H1 (cell line): ENCODE data around the gene PGAP2. TPM values are rescaled to one million over a fixed set of nuclear protein-coding genes. Genes with fewer than 3 reads are reported as not detected.

Experiments used
- CTCF ChIA-PET: fragments of 300-600 bp; sonication (Branson Sonifier 250); formaldehyde crosslinking; loops from one replicate; lab custom pipeline; 2021; ENCODE audit not compliant: partially characterized antibody; lab: Charles Lee
- POLR2A ChIA-PET: fragments of 300-600 bp; sonication (Branson Sonifier 250); formaldehyde crosslinking; loops from one replicate; lab custom pipeline; 2021; ENCODE audit warnings: inconsistent platforms; ENCODE audit not compliant: partially characterized antibody; lab: Charles Lee
- DNase-seq, 2 experiments: peaks; one replicate each; pipeline versions ENCODE4 v3.0.0 to v3.0.0-alpha.2; 2010 to 2022; ENCODE audit warnings: low spot score in 2 of 2, low read depth in 1 of 2, mixed read lengths in 1 of 2
- FAIRE-seq: peaks from 2 replicates; lab custom pipeline; 2011; peaks lifted over from hg19 to GRCh38; lab: Jason Lieb, UNC
- H2AFZ ChIP-seq: 2 replicates; pipeline ENCODE4 v1.8.1; 2012; ENCODE audit warnings: low read length, inconsistent platforms
- H2AK5ac ChIP-seq: 2 replicates; pipeline ENCODE4 v1.6.1; 2013; ENCODE audit warnings: low read depth, low read length
- H2BK120ac ChIP-seq: replicated peaks from 2 replicates; pipeline ENCODE3; 2013; ENCODE audit warnings: low read depth, low read length, inconsistent platforms
- H2BK12ac ChIP-seq: 2 replicates; pipeline ENCODE4 v1.6.1; 2013; ENCODE audit warnings: low read depth, low read length
- H2BK15ac ChIP-seq: 2 replicates; pipeline ENCODE4 v1.6.1; 2013; ENCODE audit warnings: low read length
- H2BK20ac ChIP-seq: 2 replicates; pipeline ENCODE4 v1.6.1; 2013; ENCODE audit warnings: low read length
- H2BK5ac ChIP-seq: 2 replicates; pipeline ENCODE4 v1.6.1; 2013; ENCODE audit warnings: low read depth, low read length
- H3K14ac ChIP-seq: 2 replicates; pipeline ENCODE4 v1.6.1; 2013; ENCODE audit warnings: inconsistent platforms; ENCODE audit not compliant: insufficient read length
- H3K18ac ChIP-seq: 2 replicates; pipeline ENCODE4 v1.6.1; 2013; ENCODE audit warnings: low read length; ENCODE audit errors: extremely low read depth
- H3K23ac ChIP-seq: 2 replicates; pipeline ENCODE4 v1.6.1; 2013; ENCODE audit warnings: inconsistent platforms; ENCODE audit not compliant: insufficient read length
- H3K23me2 ChIP-seq: 2 replicates; pipeline ENCODE4 v1.6.1; 2013; ENCODE audit warnings: low read depth, low read length
- H3K27ac ChIP-seq: 2 replicates; pipeline ENCODE4 v1.6.1; 2011; ENCODE audit warnings: low read depth, low read length, inconsistent platforms
- H3K27me3 ChIP-seq, 4 experiments: replicated peaks in 1 of 4; 1 replicate in 1 of 4; 2 replicates in 3 of 4; pipeline versions ENCODE4 v1.6.1 to v1.8.1; 2011 to 2013; ENCODE audit warnings: low read length in 3 of 4, mild to moderate bottlenecking in 3 of 4, inconsistent platforms in 2 of 4, mixed read lengths in 2 of 4, moderate library complexity in 1 of 4; ENCODE audit not compliant: control insufficient read depth in 3 of 4, insufficient read depth in 3 of 4; ENCODE audit errors: extremely low read depth in 1 of 4
- H3K36me3 ChIP-seq, 4 experiments: 2 replicates each; pipeline versions ENCODE4 v1.6.1 to v1.8.1; 2011 to 2013; ENCODE audit warnings: mild to moderate bottlenecking in 4 of 4, low read length in 3 of 4, moderate library complexity in 2 of 4, control low read depth in 1 of 4, inconsistent platforms in 1 of 4; ENCODE audit not compliant: insufficient read depth in 4 of 4, control insufficient read depth in 2 of 4
- H3K4ac ChIP-seq: replicated peaks from 2 replicates; pipeline ENCODE3; 2013; ENCODE audit warnings: low read length, low read depth, mixed read lengths, inconsistent platforms; ENCODE audit not compliant: insufficient read length
- H3K4me1 ChIP-seq, 4 experiments: replicated peaks in 1 of 4; 1 replicate in 1 of 4; 2 replicates in 3 of 4; pipeline versions ENCODE4 v1.6.1 to v1.8.1; 2011 to 2013; ENCODE audit warnings: low read length in 3 of 4, inconsistent platforms in 2 of 4, mixed read lengths in 1 of 4; ENCODE audit not compliant: insufficient read depth in 4 of 4, control insufficient read depth in 3 of 4
- H3K4me2 ChIP-seq, 2 experiments: 2 replicates each; pipeline versions ENCODE4 v1.6.1 to v1.8.1; 2011 to 2013; ENCODE audit warnings: low read depth in 2 of 2, low read length in 2 of 2, control low read depth in 1 of 2, inconsistent platforms in 1 of 2, mild to moderate bottlenecking in 1 of 2; ENCODE audit not compliant: insufficient read depth in 1 of 2
- H3K4me3 ChIP-seq, 4 experiments: fragments of 200-600, 300-600 bp in 1 of 4; sonication (generic), shearing (Covaris generic), sonication (Bioruptor Twin) in 1 of 4; 2 replicates each; pipeline versions ENCODE4 v1.5.1 to v1.8.1; 2011 to 2016; ENCODE audit warnings: low read length in 4 of 4, low read depth in 3 of 4, control low read depth in 2 of 4, inconsistent platforms in 2 of 4, mild to moderate bottlenecking in 2 of 4, mixed read lengths in 1 of 4, moderate library complexity in 1 of 4; ENCODE audit not compliant: insufficient read depth in 2 of 4; ENCODE audit errors: extremely low read depth in 1 of 4
- H3K56ac ChIP-seq: replicated peaks from 2 replicates; pipeline ENCODE3; 2013; ENCODE audit warnings: low read depth, mild to moderate bottlenecking, mixed read lengths, low read length, inconsistent platforms; ENCODE audit not compliant: insufficient read length
- H3K79me1 ChIP-seq: 2 replicates; pipeline ENCODE4 v1.6.1; 2013; ENCODE audit warnings: low read depth, low read length, control low read depth
- H3K79me2 ChIP-seq, 2 experiments: 2 replicates each; pipeline versions ENCODE4 v1.6.1 to v1.8.1; 2012 to 2013; ENCODE audit warnings: low read length in 2 of 2, mild to moderate bottlenecking in 2 of 2, inconsistent platforms in 1 of 2; ENCODE audit not compliant: insufficient read depth in 2 of 2, control insufficient read depth in 1 of 2
- H3K9ac ChIP-seq, 4 experiments: replicated peaks in 1 of 4; 1 replicate in 1 of 4; 2 replicates in 3 of 4; pipeline versions ENCODE4 v1.6.1 to v1.8.1; 2011 to 2013; ENCODE audit warnings: low read depth in 3 of 4, low read length in 3 of 4, control low read depth in 2 of 4, mild to moderate bottlenecking in 2 of 4, moderate library complexity in 2 of 4, inconsistent platforms in 1 of 4; ENCODE audit errors: extremely low read depth in 1 of 4
- H3K9me3 ChIP-seq, 2 experiments: 2 replicates each; pipeline versions ENCODE4 v1.6.1 to v1.8.1; 2012 to 2013; ENCODE audit warnings: mild to moderate bottlenecking in 2 of 2, moderate library complexity in 2 of 2, control low read depth in 1 of 2, inconsistent platforms in 1 of 2, low read depth in 1 of 2, low read length in 1 of 2, mixed read lengths in 1 of 2; ENCODE audit not compliant: insufficient read depth in 2 of 2
- H4K20me1 ChIP-seq, 2 experiments: replicated peaks in 1 of 2; 2 replicates each; pipeline versions ENCODE3 to v1.8.1; 2011 to 2013; ENCODE audit warnings: inconsistent platforms in 2 of 2, low read length in 2 of 2, mild to moderate bottlenecking in 1 of 2; ENCODE audit not compliant: insufficient read depth in 2 of 2, control insufficient read depth in 1 of 2
- H4K5ac ChIP-seq: 2 replicates; pipeline ENCODE4 v1.6.1; 2013; ENCODE audit warnings: low read length, low read depth, mixed read lengths, inconsistent platforms; ENCODE audit not compliant: insufficient read length
- H4K8ac ChIP-seq: 2 replicates; pipeline ENCODE4 v1.8.0; 2013; ENCODE audit warnings: mild to moderate bottlenecking, moderate library complexity, low read length, inconsistent platforms; ENCODE audit not compliant: insufficient read depth; ENCODE audit errors: extremely low read depth
- H4K91ac ChIP-seq: replicated peaks from 2 replicates; pipeline ENCODE3; 2013; ENCODE audit warnings: low read length, mixed read lengths, inconsistent platforms; ENCODE audit not compliant: insufficient read length
- ASH2L ChIP-seq: fragments of 200-600, 300-600 bp; sonication (generic); IDR thresholded peaks from one replicate; pipeline ENCODE4 v1.7.1; 2017; ENCODE audit warnings: low read length
- CHD1 ChIP-seq: IDR thresholded peaks from 2 replicates; pipeline ENCODE4 v1.6.1; 2012; ENCODE audit warnings: low read depth, low read length, improper control_type of control experiment
- EP300 ChIP-seq, 2 experiments: IDR thresholded peaks; 1 replicate in 1 of 2; 2 replicates in 1 of 2; pipeline ENCODE4 v1.6.1; 2011 to 2012; ENCODE audit warnings: low read depth in 2 of 2, low read length in 2 of 2, mild to moderate bottlenecking in 2 of 2, borderline replicate concordance in 1 of 2, inconsistent platforms in 1 of 2, moderate library complexity in 1 of 2
- HDAC2 ChIP-seq, 2 experiments: fragments of 300-600 bp in 1 of 2; sonication (generic) in 1 of 2; IDR thresholded peaks; 2 replicates each; pipeline ENCODE4 v1.6.1; 2011 to 2012; ENCODE audit warnings: low read depth in 2 of 2, low read length in 2 of 2, mild to moderate bottlenecking in 2 of 2, moderate library complexity in 2 of 2, borderline replicate concordance in 1 of 2, inconsistent platforms in 1 of 2
- KDM5A ChIP-seq: fragments of 200-600 bp; IDR thresholded peaks from 2 replicates; pipeline ENCODE4 v1.7.1; 2012; ENCODE audit warnings: mild to moderate bottlenecking, low read length, inconsistent platforms, mixed read lengths
- POU5F1 ChIP-seq: IDR thresholded peaks from 2 replicates; pipeline ENCODE4 v1.6.1; 2011; ENCODE audit warnings: low read depth, mild to moderate bottlenecking, low read length, moderate library complexity
- RBBP5 ChIP-seq: IDR thresholded peaks from 2 replicates; pipeline ENCODE4 v1.7.1; 2012; ENCODE audit warnings: low read depth, mild to moderate bottlenecking, inconsistent platforms, low read length, moderate library complexity, borderline replicate concordance
- SP1 ChIP-seq: IDR thresholded peaks from 2 replicates; pipeline ENCODE4 v1.6.1; 2011; ENCODE audit warnings: low read depth, low read length
- SRF ChIP-seq: IDR thresholded peaks from 2 replicates; pipeline ENCODE4 v1.6.1; 2011; ENCODE audit warnings: mild to moderate bottlenecking, low read depth, low read length, moderate library complexity
- SUZ12 ChIP-seq: fragments of 200-600 bp; sonication (generic); IDR thresholded peaks from 2 replicates; pipeline ENCODE4 v1.6.1; 2012; ENCODE audit warnings: mild to moderate bottlenecking, inconsistent platforms, low read length, moderate library complexity, mixed read lengths
- TAF7 ChIP-seq: optimal IDR thresholded peaks from 2 replicates; pipeline ENCODE3; 2011; ENCODE audit warnings: low read depth, mild to moderate bottlenecking, inconsistent platforms, low read length, moderate library complexity, borderline replicate concordance
- YY1 ChIP-seq: IDR thresholded peaks from 2 replicates; pipeline ENCODE4 v1.6.1; 2011; ENCODE audit warnings: low read depth, mild to moderate bottlenecking, low read length
- WGBS, 2 experiments: shearing (Covaris generic) in 1 of 2; methylation state at CpG; one replicate each; pipeline versions ENCODE4 v1.1.6 to v1.1.7; 2013 to 2015; ENCODE audit warnings: low lambda C conversion rate in 2 of 2, mixed read lengths in 2 of 2, inconsistent platforms in 1 of 2, low coverage in 1 of 2, missing lambda C conversion rate in 1 of 2; ENCODE audit not compliant: insufficient replicate concordance in 2 of 2, insufficient coverage in 1 of 2, insufficient read length in 1 of 2; ENCODE audit errors: extremely low coverage in 1 of 2, missing lambda C conversion rate in 1 of 2; 5-methylcytosine and 5-hydroxymethylcytosine counted together
- polyA plus RNA-seq, 7 experiments: library from polyadenylated mRNA; depleted of rRNA in 3 of 7; stranded (reverse) in 5 of 7; unstranded in 2 of 7; fragments of >200 nt in 5 of 7; fragments of 200-250 nt in 2 of 7; gene quantifications; 1 replicate in 5 of 7; 2 replicates in 1 of 7; 4 replicates in 1 of 7; pipeline versions ENCODE4 v1.2.1 to v1.2.3, GENCODE V29; 2011 to 2013; ENCODE audit warnings: missing spikeins in 2 of 7, mixed read lengths in 2 of 7
- total RNA-seq: library from RNA; stranded (reverse); fragmentation: NEBNext Ultra II Directional; extraction: Animal tissue kit (Norgen Biotek cat#: 25700); gene quantifications from 2 replicates; pipeline ENCODE4 v1.2.1, GENCODE V29; 2021

The PGAP2 gene
- total and polyA plus RNA-seq, 2 of the 8 experiments (the other 6 are each of a cell fraction or from before 2014, with no cell fraction given), result 56.5 to 106 TPM

DNA sequence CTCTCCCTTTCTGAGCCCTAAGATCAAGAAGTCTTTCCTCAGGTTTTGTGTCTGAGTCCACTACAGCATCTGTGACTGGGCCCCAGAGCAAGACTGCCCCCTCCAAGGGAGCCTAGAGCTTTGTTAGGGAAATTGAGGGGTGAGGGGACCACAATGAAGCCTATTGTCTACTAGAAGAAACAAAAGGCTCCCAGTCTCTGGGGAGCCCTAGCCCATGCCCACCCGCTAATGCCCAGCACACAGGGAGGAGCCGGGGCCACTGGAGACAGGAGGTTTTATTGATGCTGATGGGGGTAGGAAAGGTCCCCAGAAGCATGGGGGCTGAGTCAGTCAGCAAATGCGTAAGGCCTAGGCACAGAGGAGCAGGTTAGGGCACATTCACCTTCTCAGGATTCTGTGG is 18.4 kb downstream of the PGAP2 start:
- Histone ChIP-seq H4K91ac (peak overlapping the region; percentile 16), H2BK120ac (no peak overlapping the region), H3K18ac (peak overlapping the region; percentile 85), H3K9ac (no peak overlapping the region), H3K56ac (no peak overlapping the region), H3K4ac (no peak overlapping the region), H2BK12ac (peak overlapping the region; percentile 21; the same call in 1 of the 2 replicates), H3K27ac (peak overlapping the region; percentile 54; the same call in 1 of the 2 replicates), H2BK20ac (0 out of 2 replicates have a peak overlapping the region, but pooled peaks have one; percentile 66), H3K27me3 (no peaks in the 10 kb centered on the region), H3K79me1 (peaks cover 3% of the 10 kb centered on the region; the same call in 1 of the 2 replicates), H3K14ac (no peak overlapping the region), H2BK5ac (peak overlapping the region; percentile 36; the same call in 1 of the 2 replicates), H3K4me3 (peak overlapping the region in 2 of 4 experiments; percentile 11 to 25; a peak in 2 of 8 replicates)
- peak in 1 of 2 experiments; percentile 58 for DNase-seq
- peak; percentile 7 for FAIRE-seq
- CTCF ChIA-PET, result interaction anchor here (0.9 to 3.3 kb wide), 7 partner anchors 9 to 261 kb away, joined by 3 to 61 read pairs (median 5); partner anchors contain the start of genes PGAP2 and RHOG
- TF ChIP-seq YY1, result no peak
- no peak for TF ChIP-seq SRF
- no peak for TF ChIP-seq HDAC2 (IDR thresholded peaks at IDR 0.05; ENCODE audit: borderline replicate concordance in 1 of 2, low read depth in 2 of 2, low read length in 2 of 2)
- no peak for TF ChIP-seq RBBP5
- TF ChIP-seq TAF7, result no peak
- TF ChIP-seq ASH2L, result peak; percentile 47
- peak in 1 of 2 experiments; percentile 41; a peak in 1 of 3 replicates for TF ChIP-seq EP300 (IDR thresholded peaks at IDR 0.05; ENCODE audit: borderline replicate concordance in 1 of 2, low read depth in 2 of 2, low read length in 2 of 2)
- no peak for TF ChIP-seq KDM5A
- 0 out of 2 replicates have a peak, but pooled peaks have one; percentile 36 for TF ChIP-seq SP1
- TF ChIP-seq POU5F1, result peak; percentile 66; the same call in 1 of the 2 replicates
- no peak for TF ChIP-seq SUZ12
- TF ChIP-seq CHD1, result no peak
- TF ChIP-seq, all 59 proteins: peak for 4
- Histone ChIP-seq H3K79me2 (peaks cover 0 to 5% of the 10 kb centered on the region in 2 experiments; a peak in 2 of 4 replicates), H3K4me1 (peaks cover 22 to 32% (median 24%) of the 10 kb centered on the region in 4 experiments), H4K20me1 (peaks cover 3 to 6% of the 10 kb centered on the region in 2 experiments), H2AFZ (no peak overlapping the region), H4K8ac (0 out of 2 replicates have a peak overlapping the region, but pooled peaks have one; percentile 30), H4K5ac (peak overlapping the region; percentile 2), H3K9me3 (no peaks in the 10 kb centered on the region), H3K23ac (no peak overlapping the region), H2BK15ac (peak overlapping the region; percentile 93), H2AK5ac (no peak overlapping the region), H3K23me2 (peaks cover 2% of the 10 kb centered on the region; the same call in 1 of the 2 replicates), H3K4me2 (peak overlapping the region; percentile 59 to 74), H3K36me3 (peaks cover 4 to 19% (median 8%) of the 10 kb centered on the region in 4 experiments; a peak in 7 of 8 replicates)
- POLR2A ChIA-PET, result interaction anchor here (0.9 to 3.3 kb wide), 6 partner anchors 9 to 29 kb away, joined by 3 to 29 read pairs (median 5); partner anchors contain the start of genes RHOG and STIM1
- 49% methylated on average over 3 of the region's 3 CpGs; no CpG with 5 or more reads in 1 of the 2 experiments for WGBS, 2 experiments
